Activated naive CD4-positive, alpha-beta T cell (primary cell): Measurements from ENCODE around the gene ESYT3.
"Not testable (repeated sequence)": the region's sequence is repeated elsewhere in the genome, so short reads cannot be mapped to it uniquely, and the experiment has no call there.

Experiments used
- DNase-seq, 4 experiments: peaks; one replicate each; lab custom pipeline; 2025; lab: John Stamatoyannopoulos, UW

ESYT3 gene

GRCh38 chr3:138493804-138494606, 59.6 kb downstream of the ESYT3 start:
- DNase-seq, result no peak

GRCh38 chr3:138494607-138494929, 60.2 kb downstream of the ESYT3 start:
- DNase-seq, result no peak

GRCh38 chr3:138495638-138496037, 61.2 kb downstream of the ESYT3 start:
- DNase-seq, result not testable (repeated sequence)

- no peak for DNase-seq
Observed at GRCh38 chr3:138496436-138496835, 62.0 kb downstream of the ESYT3 start.

- DNase-seq, result no peak
Observed at GRCh38 chr3:138497021-138497420, 62.6 kb downstream of the ESYT3 start.

- no peak for DNase-seq
Observed at GRCh38 chr3:138497851-138498250, 63.4 kb downstream of the ESYT3 start.

- DNase-seq, result no peak
Observed at GRCh38 chr3:138498991-138499390, 64.6 kb downstream of the ESYT3 start.

GRCh38 chr3:138507524-138507923, 73.1 kb downstream of the ESYT3 start:
- no peak for DNase-seq

- DNase-seq, result no peak
Observed at GRCh38 chr3:138509586-138509985, 75.2 kb downstream of the ESYT3 start.

GRCh38 chr3:138511945-138512344, 77.5 kb downstream of the ESYT3 start:
- DNase-seq, result no peak

GRCh38 chr3:138513090-138513843, 78.9 kb downstream of the ESYT3 start:
- no peak for DNase-seq

GRCh38 chr3:138521445-138521844, 87.0 kb downstream of the ESYT3 start:
- not testable (repeated sequence) for DNase-seq
